GM08714 (cell line): Measurements from ENCODE around the gene ST8SIA3.

Source experiments
- H3K4me3 ChIP-seq: fragments of 200-500 bp; sonication (Bioruptor generic); 2 replicates; pipeline ENCODE4 v1.5.1; 2014; ENCODE audit warnings: mild to moderate bottlenecking, low read length, inconsistent platforms
- ZNF274 ChIP-seq: IDR thresholded peaks from 2 replicates; pipeline ENCODE4 v1.6.1; 2012; ENCODE audit warnings: mild to moderate bottlenecking, low read depth, low read length

The ST8SIA3 gene

DNA sequence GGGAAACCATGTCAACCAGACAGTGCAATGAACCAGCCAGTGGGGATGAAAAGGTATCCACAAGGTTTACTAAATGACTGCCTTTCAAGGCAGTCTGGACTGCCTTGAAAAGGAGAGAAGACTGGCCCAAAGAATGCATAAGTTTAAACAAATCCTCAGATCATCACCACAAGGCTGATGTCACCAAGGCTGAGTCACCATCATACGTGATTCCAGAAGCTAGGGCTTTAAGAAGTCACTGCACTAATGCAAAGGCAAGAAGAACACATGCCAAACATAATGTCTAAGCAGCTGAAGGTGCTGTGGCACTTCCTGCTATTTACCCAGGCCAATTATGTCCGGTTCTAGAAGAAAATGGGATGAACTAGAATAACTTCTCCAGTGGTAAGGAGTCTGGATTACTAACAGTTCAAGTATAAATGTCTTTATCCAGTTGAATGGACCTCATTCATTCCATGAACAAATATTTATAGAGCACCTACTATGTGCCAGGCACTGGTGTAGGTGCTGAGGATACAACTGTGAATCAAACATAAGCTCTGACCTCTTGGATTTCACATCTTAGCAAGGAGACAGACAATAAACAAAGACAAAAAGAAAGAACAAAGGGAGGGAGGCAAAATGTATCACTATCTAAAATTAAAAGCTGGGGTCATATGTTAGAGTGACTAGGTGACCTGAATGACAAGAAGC, 45.2 kb downstream of the ST8SIA3 start:
- no peak overlapping the region for H3K4me3 ChIP-seq
- no peak for TF ChIP-seq ZNF274

DNA sequence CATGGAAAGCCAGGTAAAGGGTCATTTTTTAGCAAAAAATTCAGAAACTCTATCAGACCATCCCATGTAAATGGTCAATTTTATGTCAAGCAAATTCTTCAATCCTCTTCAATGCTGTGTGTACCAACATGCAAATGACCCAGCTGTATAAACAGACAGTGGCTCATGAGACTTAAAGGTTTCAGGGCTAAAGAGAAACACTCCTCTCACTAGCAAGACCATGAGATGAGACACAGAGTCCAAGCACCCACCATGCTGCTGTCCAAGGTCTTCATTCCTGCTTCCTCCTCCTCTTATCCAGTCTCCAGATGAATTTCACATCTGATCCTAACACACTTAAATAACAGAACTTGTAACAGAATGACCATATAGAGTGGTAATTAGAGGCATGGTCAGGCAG, 52.0 kb downstream of the ST8SIA3 start:
- no peak for TF ChIP-seq ZNF274
- H3K4me3 ChIP-seq, result no peak overlapping the region

DNA sequence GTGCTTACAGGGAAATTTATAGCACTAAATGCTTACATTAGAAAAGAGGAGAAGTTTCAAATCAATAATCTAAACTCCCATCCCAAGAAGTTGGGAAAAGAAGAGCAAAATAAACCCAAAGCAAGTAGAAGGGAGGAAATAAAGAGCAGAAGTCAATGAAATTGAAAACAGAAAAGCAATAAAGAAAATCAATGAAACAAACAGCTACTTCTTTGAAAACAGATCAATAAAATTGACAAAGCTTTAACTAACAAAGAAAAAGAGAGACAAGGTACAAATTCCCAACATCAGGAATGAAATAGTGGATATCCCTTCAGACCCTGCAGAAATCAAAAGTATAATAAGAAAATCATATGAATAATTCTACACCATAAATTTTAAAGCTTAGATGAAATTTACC, 57.3 kb downstream of the ST8SIA3 start:
- no peak overlapping the region for H3K4me3 ChIP-seq
- TF ChIP-seq ZNF274, result no peak

DNA sequence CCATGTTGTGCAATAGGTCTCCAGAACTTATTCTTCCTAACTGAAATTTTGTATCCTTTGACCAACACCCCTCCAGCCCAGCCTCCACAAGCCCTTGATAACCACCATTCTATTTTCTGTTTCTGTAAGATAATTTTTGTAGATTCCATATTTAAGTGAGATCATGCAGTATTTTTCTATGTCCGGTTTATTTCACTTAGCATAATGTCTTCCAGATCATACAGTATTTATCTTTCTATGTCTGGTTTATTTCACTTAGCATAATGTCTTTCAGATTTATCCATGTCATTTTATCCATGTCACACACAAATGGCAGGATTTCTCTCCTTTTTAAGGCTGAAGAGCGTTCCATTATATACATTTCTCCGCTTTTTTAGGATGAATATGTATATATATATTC, 58.4 kb downstream of the ST8SIA3 start:
- TF ChIP-seq ZNF274, result no peak
- no peak overlapping the region for H3K4me3 ChIP-seq

DNA sequence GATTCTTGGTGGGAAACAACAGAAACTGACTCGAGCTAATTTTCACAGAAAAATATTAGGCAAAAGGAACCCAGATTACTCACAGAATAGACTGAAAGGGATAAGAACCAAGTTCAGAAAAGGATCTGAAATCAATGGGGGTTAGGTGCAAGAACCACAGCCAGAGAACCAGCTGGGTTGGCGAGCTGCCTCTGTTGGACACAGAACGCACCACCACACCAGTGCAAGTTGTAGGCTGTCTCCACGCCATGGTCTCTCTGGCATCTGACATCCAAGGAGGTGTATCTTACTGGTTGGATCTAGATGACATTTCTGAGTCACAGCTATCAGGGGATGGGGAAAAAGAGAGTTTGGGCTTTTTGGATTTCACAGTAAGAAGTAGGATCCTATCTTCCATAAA, 64.2 kb downstream of the ST8SIA3 start:
- H3K4me3 ChIP-seq, result no peak overlapping the region
- TF ChIP-seq ZNF274, result no peak
